Ramos (cell line): ENCODE measurements around the gene FRAS1.
"Not testable (repeated sequence)": the region's sequence is repeated elsewhere in the genome, so short reads cannot be mapped to it uniquely, and the experiment has no call there.

Experiments
- in situ Hi-C: fragments of 300-500 bp; cut with MboI; formaldehyde crosslinking; loops from one replicate; pipeline ENCODE4 v1.14.3; 2022; ENCODE audit warnings: low sequenced_read_pairs; ENCODE audit not compliant: unreplicated experiment

Gene FRAS1

GRCh38 chr4:78250500-78250899 is 193.4 kb downstream of the FRAS1 start:
- in situ Hi-C loops, result no loop called here

- in situ Hi-C loops, result not testable (repeated sequence)
These were observed 195.7 kb downstream of the FRAS1 start for GRCh38 chr4:78252773-78253172.

- in situ Hi-C loops, result no loop called here
These were observed 197.8 kb downstream of the FRAS1 start for GRCh38 chr4:78254893-78255292.

GRCh38 chr4:78265006-78265405 is 207.9 kb downstream of the FRAS1 start:
- in situ Hi-C loops, result no loop called here

- in situ Hi-C loops, result no loop called here
These were observed 210.7 kb downstream of the FRAS1 start for GRCh38 chr4:78267790-78268189.

- in situ Hi-C loops, result no loop called here
These were observed 211.5 kb downstream of the FRAS1 start for GRCh38 chr4:78268597-78268996.

GRCh38 chr4:78275450-78275849 is 218.3 kb downstream of the FRAS1 start:
- in situ Hi-C loops, result not testable (repeated sequence)

- in situ Hi-C loops, result no loop called here
These were observed 229.2 kb downstream of the FRAS1 start for GRCh38 chr4:78286281-78286680.

GRCh38 chr4:78288327-78288726 is 231.2 kb downstream of the FRAS1 start:
- in situ Hi-C loops, result no loop called here

GRCh38 chr4:78291277-78291676 is 234.2 kb downstream of the FRAS1 start:
- in situ Hi-C loops, result no loop called here

GRCh38 chr4:78292341-78292740 is 235.2 kb downstream of the FRAS1 start:
- in situ Hi-C loops, result no loop called here

GRCh38 chr4:78292856-78293255 is 235.7 kb downstream of the FRAS1 start:
- in situ Hi-C loops, result no loop called here

GRCh38 chr4:78293348-78293747 is 236.2 kb downstream of the FRAS1 start:
- in situ Hi-C loops, result no loop called here

- in situ Hi-C loops, result no loop called here
These were observed 236.7 kb downstream of the FRAS1 start for GRCh38 chr4:78293821-78294301.

- in situ Hi-C loops, result no loop called here
These were observed 239.1 kb downstream of the FRAS1 start for GRCh38 chr4:78296261-78296660.

- in situ Hi-C loops, result no loop called here
These were observed 240.1 kb downstream of the FRAS1 start for GRCh38 chr4:78297116-78297800.

- in situ Hi-C loops, result no loop called here
These were observed 241.5 kb downstream of the FRAS1 start for GRCh38 chr4:78298618-78299017.

- in situ Hi-C loops, result no loop called here
These were observed 242.4 kb downstream of the FRAS1 start for GRCh38 chr4:78299565-78299972.

GRCh38 chr4:78307263-78307662 is 250.1 kb downstream of the FRAS1 start:
- in situ Hi-C loops, result not testable (repeated sequence)

GRCh38 chr4:78308517-78308916 is 251.4 kb downstream of the FRAS1 start:
- in situ Hi-C loops, result no loop called here

- in situ Hi-C loops, result no loop called here
These were observed 252.2 kb downstream of the FRAS1 start for GRCh38 chr4:78309352-78309751.

- in situ Hi-C loops, result no loop called here
These were observed 253.1 kb downstream of the FRAS1 start for GRCh38 chr4:78310007-78310739.
